Upper lobe of right lung (tissue), 1 donor: Measurements from ENCODE around the gene TPO. TPM values are rescaled to one million over a fixed set of nuclear protein-coding genes. Genes with fewer than 3 reads are reported as not detected.
"Not testable (repeated sequence)": the region's sequence is repeated elsewhere in the genome, so short reads cannot be mapped to it uniquely, and the experiment has no call there.

Source experiments
- ATAC-seq: fragments of 200-7000 bp; cut with Tn5 transposase; one replicate; pipeline ENCODE4 v1.9.1; 2020; ENCODE audit warnings: mild to moderate bottlenecking, moderate library complexity
- DNase-seq: peaks from one replicate; pipeline ENCODE4 v3.0.0-alpha.2; 2020
- H3K27ac ChIP-seq: fragments of 200-600 bp; one replicate; pipeline ENCODE4 v1.8.0; 2022
- H3K27me3 ChIP-seq: fragments of 200-600 bp; one replicate; pipeline ENCODE4 v1.8.0; 2022; ENCODE audit warnings: mild to moderate bottlenecking
- H3K36me3 ChIP-seq: fragments of 200-600 bp; one replicate; pipeline ENCODE4 v1.8.0; 2022
- H3K4me1 ChIP-seq: fragments of 200-600 bp; one replicate; pipeline ENCODE4 v1.8.0; 2022
- H3K4me3 ChIP-seq: fragments of 200-600 bp; one replicate; pipeline ENCODE4 v1.8.0; 2022; ENCODE audit warnings: mild to moderate bottlenecking
- H3K9me3 ChIP-seq: fragments of 200-600 bp; one replicate; pipeline ENCODE4 v1.8.0; 2022
- intact Hi-C: fragments of 100-400 bp; cut with DNase I; formaldehyde crosslinking; loops from one replicate; pipeline ENCODE4 v1.11.0; 2022
- total RNA-seq: library from RNA; stranded (reverse); fragmentation: NEBNext Ultra II Directional; extraction: Animal tissue kit (Norgen Biotek cat#: 25700); gene quantifications from one replicate; pipeline ENCODE4 v1.2.1, GENCODE V29; 2021
- TF ChIP-seq, protein P1 (sequence below): fragments of 200-600 bp; IDR thresholded peaks from one replicate; pipeline ENCODE4 v1.8.0; 2022; ENCODE audit warnings: antibody characterized with exemption
- donor health status: DM: no; HTN: yes; CAD: no; lungs with severe emphysema.

The TPO gene
- total RNA-seq, 1 donor from 2014 or later = not detected

- Histone ChIP-seq H3K4me3 (no peak overlapping the region), H3K4me1 (no peaks in the 10 kb centered on the region), H3K9me3 (no peaks in the 10 kb centered on the region), H3K27ac (no peak overlapping the region), H3K27me3 (no peaks in the 10 kb centered on the region), H3K36me3 (no peaks in the 10 kb centered on the region)
- ATAC-seq = no peak
- intact Hi-C loops = no loop called here
- no peak for DNase-seq
- TF ChIP-seq, protein P1, sequence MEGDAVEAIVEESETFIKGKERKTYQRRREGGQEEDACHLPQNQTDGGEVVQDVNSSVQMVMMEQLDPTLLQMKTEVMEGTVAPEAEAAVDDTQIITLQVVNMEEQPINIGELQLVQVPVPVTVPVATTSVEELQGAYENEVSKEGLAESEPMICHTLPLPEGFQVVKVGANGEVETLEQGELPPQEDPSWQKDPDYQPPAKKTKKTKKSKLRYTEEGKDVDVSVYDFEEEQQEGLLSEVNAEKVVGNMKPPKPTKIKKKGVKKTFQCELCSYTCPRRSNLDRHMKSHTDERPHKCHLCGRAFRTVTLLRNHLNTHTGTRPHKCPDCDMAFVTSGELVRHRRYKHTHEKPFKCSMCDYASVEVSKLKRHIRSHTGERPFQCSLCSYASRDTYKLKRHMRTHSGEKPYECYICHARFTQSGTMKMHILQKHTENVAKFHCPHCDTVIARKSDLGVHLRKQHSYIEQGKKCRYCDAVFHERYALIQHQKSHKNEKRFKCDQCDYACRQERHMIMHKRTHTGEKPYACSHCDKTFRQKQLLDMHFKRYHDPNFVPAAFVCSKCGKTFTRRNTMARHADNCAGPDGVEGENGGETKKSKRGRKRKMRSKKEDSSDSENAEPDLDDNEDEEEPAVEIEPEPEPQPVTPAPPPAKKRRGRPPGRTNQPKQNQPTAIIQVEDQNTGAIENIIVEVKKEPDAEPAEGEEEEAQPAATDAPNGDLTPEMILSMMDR = no peak
Measured at GRCh38 chr2:1486670-1487069, 73.4 kb downstream of the TPO start.

- Histone ChIP-seq H3K9me3 (no peaks in the 10 kb centered on the region), H3K4me3 (no peak overlapping the region), H3K4me1 (no peaks in the 10 kb centered on the region), H3K36me3 (no peaks in the 10 kb centered on the region), H3K27ac (no peak overlapping the region), H3K27me3 (no peaks in the 10 kb centered on the region)
- ATAC-seq (no peak), DNase-seq (peak; percentile 29)
- TF ChIP-seq, protein P1 = no peak
- intact Hi-C loops = no loop called here
Measured at GRCh38 chr2:1487758-1488157, 74.5 kb downstream of the TPO start.

- peak; percentile 38 for DNase-seq
Measured at GRCh38 chr2:1488181-1488671, 75.0 kb downstream of the TPO start.

GRCh38 chr2:1488851-1489250 lies 75.6 kb downstream of the TPO start:
- H3K27ac ChIP-seq = no peak overlapping the region
- H3K9me3 ChIP-seq = no peaks in the 10 kb centered on the region
- intact Hi-C loops = no loop called here
- no peaks in the 10 kb centered on the region for H3K27me3 ChIP-seq
- no peak overlapping the region for H3K4me3 ChIP-seq
- DNase-seq (no peak), ATAC-seq (peak; percentile 11)
- H3K36me3 ChIP-seq = no peaks in the 10 kb centered on the region
- TF ChIP-seq, protein P1 = no peak
- no peaks in the 10 kb centered on the region for H3K4me1 ChIP-seq

More at GRCh38 chr2:1488181-1488671, 75.0 kb downstream of the TPO start:
- TF ChIP-seq, protein P1 = no peak
- H3K36me3 ChIP-seq = no peaks in the 10 kb centered on the region
- H3K27me3 ChIP-seq = no peaks in the 10 kb centered on the region
- peak; percentile 20 for ATAC-seq
- no peak overlapping the region for H3K27ac ChIP-seq
- H3K4me3 ChIP-seq = no peak overlapping the region
- intact Hi-C loops = no loop called here
- H3K9me3 ChIP-seq = no peaks in the 10 kb centered on the region
- no peaks in the 10 kb centered on the region for H3K4me1 ChIP-seq

DNA sequence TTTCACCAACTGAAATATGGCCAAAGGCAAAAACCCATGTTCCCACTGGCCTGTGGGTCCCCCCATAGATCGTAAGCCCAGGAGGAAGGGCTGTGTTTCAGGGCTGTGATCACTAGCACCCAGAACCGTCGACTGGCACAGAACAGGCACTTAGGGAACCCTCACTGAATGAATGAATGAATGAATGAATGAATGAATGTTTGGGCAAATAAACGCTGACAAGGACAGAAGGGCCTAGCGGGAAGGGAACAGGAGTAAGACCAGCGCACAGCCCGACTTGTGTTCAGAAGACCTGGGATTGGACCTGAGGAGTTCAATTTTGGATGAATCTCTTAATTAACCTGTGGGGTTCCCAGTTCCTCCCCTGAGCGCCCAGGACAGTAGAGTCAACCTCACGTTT lies 76.2 kb downstream of the TPO start:
- Histone ChIP-seq H3K9me3 (no peaks in the 10 kb centered on the region), H3K4me3 (no peak overlapping the region), H3K27me3 (no peaks in the 10 kb centered on the region), H3K27ac (no peak overlapping the region), H3K36me3 (no peaks in the 10 kb centered on the region), H3K4me1 (no peaks in the 10 kb centered on the region)
- no peak for ATAC-seq
- intact Hi-C loops = no loop called here
- TF ChIP-seq, protein P1 = no peak
- DNase-seq = no peak

- H3K9me3 ChIP-seq, H3K27ac ChIP-seq, H3K4me3 ChIP-seq, ATAC-seq, H3K4me1 ChIP-seq, intact Hi-C loops, H3K27me3 ChIP-seq, H3K36me3 ChIP-seq: not testable (repeated sequence)
- DNase-seq = peak; percentile 30
Measured at GRCh38 chr2:1490381-1490780, 77.1 kb downstream of the TPO start.
